Measurements from ENCODE around the gene C1RL. TPM values are rescaled to one million over a fixed set of nuclear protein-coding genes. Genes with fewer than 3 reads are reported as not detected.

The C1RL gene
- total RNA-seq, 2 experiments from 2014 or later: 3.0 to 10.4 TPM

DNA sequence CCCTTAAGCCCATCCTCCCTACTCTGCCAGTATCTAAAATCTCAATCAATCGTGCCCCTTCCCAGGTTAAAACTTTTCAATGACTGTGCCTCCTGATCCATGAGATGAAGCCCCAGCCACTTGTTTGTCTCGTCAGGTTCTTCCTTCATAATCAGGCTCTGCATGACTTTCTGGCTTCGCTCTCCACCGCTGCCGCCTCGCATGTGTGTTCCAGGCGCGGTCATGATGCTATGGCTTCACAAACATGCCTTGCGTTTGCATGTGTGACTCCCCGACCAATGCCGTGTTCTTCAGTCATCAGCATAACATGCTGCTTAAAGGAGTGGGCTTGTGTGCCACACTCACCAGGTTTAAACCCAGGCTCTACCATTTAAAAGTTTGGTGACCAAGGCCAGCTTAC is 5.0 kb upstream of the C1RL start:
- no peaks in the 10 kb centered on the region for H3K79me2 ChIP-seq (ENCODE audit: insufficient read depth, low read depth, low read length)
- intact Hi-C loops (cut with micrococcal nuclease; ENCODE audit: unreplicated experiment): loop anchor here (10.0 kb wide), 1 partner anchor 1669 kb away; no protein-coding TSS in a partner anchor
- H3K4me2 ChIP-seq (ENCODE audit: low read length): no peak overlapping the region
- H3K9me3 ChIP-seq (ENCODE audit: low read length): no peaks in the 10 kb centered on the region
- no peak overlapping the region for H3K4me3 ChIP-seq (ENCODE audit: low read depth, low read length, poor library complexity, severe bottlenecking)
- POLR2A ChIA-PET: interaction anchor here (0.6 kb wide), 2 partner anchors 220 to 717 kb away, joined by 3 read pairs; no protein-coding TSS in a partner anchor
- H4K20me1 ChIP-seq (ENCODE audit: insufficient read depth, low read length): no peaks in the 10 kb centered on the region
- no peak overlapping the region for H3K27ac ChIP-seq (ENCODE audit: low read depth, low read length, poor library complexity, severe bottlenecking)
- CTCF ChIA-PET (ENCODE audit: unreplicated experiment): interaction anchor here (0.6 to 0.7 kb wide), 2 partner anchors 25 to 40 kb away, joined by 3 to 4 read pairs; no protein-coding TSS in a partner anchor
- H3K9me2 ChIP-seq (ENCODE audit: insufficient read depth, low read length): no peaks in the 10 kb centered on the region
- no peak for DNase-seq (ENCODE audit: low spot score)
- no peak overlapping the region for H2AFZ ChIP-seq (ENCODE audit: low read length)
- no peaks in the 10 kb centered on the region for H3K4me1 ChIP-seq (ENCODE audit: insufficient read depth, low read length, poor library complexity, severe bottlenecking)
- BruUV-seq (replicated peaks): no TSS peak
- H3K36me3 ChIP-seq (ENCODE audit: insufficient read depth, low read length): no peaks in the 10 kb centered on the region
- TF ChIP-seq, protein P1, sequence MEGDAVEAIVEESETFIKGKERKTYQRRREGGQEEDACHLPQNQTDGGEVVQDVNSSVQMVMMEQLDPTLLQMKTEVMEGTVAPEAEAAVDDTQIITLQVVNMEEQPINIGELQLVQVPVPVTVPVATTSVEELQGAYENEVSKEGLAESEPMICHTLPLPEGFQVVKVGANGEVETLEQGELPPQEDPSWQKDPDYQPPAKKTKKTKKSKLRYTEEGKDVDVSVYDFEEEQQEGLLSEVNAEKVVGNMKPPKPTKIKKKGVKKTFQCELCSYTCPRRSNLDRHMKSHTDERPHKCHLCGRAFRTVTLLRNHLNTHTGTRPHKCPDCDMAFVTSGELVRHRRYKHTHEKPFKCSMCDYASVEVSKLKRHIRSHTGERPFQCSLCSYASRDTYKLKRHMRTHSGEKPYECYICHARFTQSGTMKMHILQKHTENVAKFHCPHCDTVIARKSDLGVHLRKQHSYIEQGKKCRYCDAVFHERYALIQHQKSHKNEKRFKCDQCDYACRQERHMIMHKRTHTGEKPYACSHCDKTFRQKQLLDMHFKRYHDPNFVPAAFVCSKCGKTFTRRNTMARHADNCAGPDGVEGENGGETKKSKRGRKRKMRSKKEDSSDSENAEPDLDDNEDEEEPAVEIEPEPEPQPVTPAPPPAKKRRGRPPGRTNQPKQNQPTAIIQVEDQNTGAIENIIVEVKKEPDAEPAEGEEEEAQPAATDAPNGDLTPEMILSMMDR (conservative IDR thresholded peaks at IDR 0.05; ENCODE audit: low read length): no peak
- no peak for TF ChIP-seq EZH2phosphoT487 (IDR thresholded peaks at IDR 0.05; ENCODE audit: borderline replicate concordance, low read depth, low read length)

DNA sequence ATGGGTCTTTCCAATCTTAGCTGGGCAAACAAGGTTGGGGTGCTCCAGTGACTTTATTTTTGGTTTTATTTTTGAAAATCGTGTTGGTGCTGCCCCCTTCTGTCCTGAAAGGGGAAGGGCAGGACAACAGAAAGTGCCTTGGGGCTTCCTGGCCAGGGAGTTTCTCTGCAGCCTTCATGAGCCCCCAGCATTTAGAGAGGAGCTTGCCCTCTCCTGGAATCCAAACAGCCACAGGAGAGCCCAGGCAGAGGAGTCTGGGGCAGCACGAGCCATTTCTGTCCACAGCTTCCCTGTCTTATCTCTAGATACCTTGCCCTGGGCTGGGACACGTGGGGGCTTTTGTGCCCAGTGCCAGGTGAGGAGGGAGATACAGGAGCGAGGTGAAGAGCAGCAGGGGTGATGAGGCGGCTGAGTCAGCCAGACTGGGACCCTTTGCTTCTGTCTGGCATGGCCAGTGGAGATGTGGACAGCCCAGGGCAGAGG is 4.4 kb upstream of the C1RL start:
- no peak for TF ChIP-seq EZH2phosphoT487 (IDR thresholded peaks at IDR 0.05; ENCODE audit: borderline replicate concordance, low read depth, low read length)
- TF ChIP-seq, protein P1 (conservative IDR thresholded peaks at IDR 0.05; ENCODE audit: low read length): peak; percentile 90
- Histone ChIP-seq H2AFZ (ENCODE audit: low read length) (no peak overlapping the region), H3K4me3 (ENCODE audit: low read depth, low read length, poor library complexity, severe bottlenecking) (no peak overlapping the region), H3K9me2 (ENCODE audit: insufficient read depth, low read length) (no peaks in the 10 kb centered on the region), H3K36me3 (ENCODE audit: insufficient read depth, low read length) (no peaks in the 10 kb centered on the region), H3K4me1 (ENCODE audit: insufficient read depth, low read length, poor library complexity, severe bottlenecking) (peaks cover 3% of the 10 kb centered on the region), H3K9me3 (ENCODE audit: low read length) (no peaks in the 10 kb centered on the region), H3K79me2 (ENCODE audit: insufficient read depth, low read depth, low read length) (no peaks in the 10 kb centered on the region), H3K27ac (ENCODE audit: low read depth, low read length, poor library complexity, severe bottlenecking) (no peak overlapping the region), H4K20me1 (ENCODE audit: insufficient read depth, low read length) (no peaks in the 10 kb centered on the region), H3K4me2 (ENCODE audit: low read length) (no peak overlapping the region)
- peak; percentile 62 for DNase-seq (ENCODE audit: low spot score)
- intact Hi-C loops (cut with micrococcal nuclease; ENCODE audit: unreplicated experiment): loop anchor here (2.0 to 10.0 kb wide), 2 partner anchors 21 to 1669 kb away; partner anchors contain the start of gene C1R
- no TSS peak for BruUV-seq (replicated peaks)
- CTCF ChIA-PET (ENCODE audit: unreplicated experiment): interaction anchor here (0.6 to 0.8 kb wide), 3 partner anchors 20 to 40 kb away, joined by 3 to 4 read pairs (median 4); no protein-coding TSS in a partner anchor
- POLR2A ChIA-PET: interaction anchor here (0.6 to 1.0 kb wide), 3 partner anchors 170 to 718 kb away, joined by 3 to 5 read pairs (median 3); partner anchors contain the start of genes C12orf57 and RNU7-1

DNA sequence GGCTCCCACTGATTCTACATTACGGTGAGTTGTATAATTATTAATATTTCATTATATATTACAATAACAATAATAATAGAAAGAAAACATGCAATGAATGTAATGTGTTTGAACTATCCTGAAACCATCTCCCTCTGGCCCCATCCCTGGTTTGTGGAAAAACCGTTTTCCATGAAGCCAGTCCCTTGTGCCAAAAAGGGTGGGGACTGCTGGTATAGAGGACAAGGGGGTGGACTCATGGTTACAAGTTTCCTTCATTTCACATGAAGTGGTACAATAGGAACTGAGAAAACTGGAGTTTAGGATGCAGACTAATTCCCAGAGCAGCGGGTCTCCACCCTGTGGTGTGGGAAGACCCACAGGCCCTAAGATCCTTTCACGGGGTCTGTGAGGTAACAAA is 3.0 kb upstream of the C1RL start:
- H3K9me2 ChIP-seq (ENCODE audit: insufficient read depth, low read length): no peaks in the 10 kb centered on the region
- intact Hi-C loops (cut with micrococcal nuclease; ENCODE audit: unreplicated experiment): loop anchor here (2.0 to 10.0 kb wide), 2 partner anchors 19 to 1667 kb away; partner anchors contain the start of gene C1R
- ChIA-PET POLR2A (interaction anchor here (0.9 to 1.5 kb wide), 2 partner anchors 10 to 168 kb away, joined by 3 to 4 read pairs; partner anchors contain the start of genes C12orf57 and RNU7-1), CTCF (ENCODE audit: unreplicated experiment) (no interaction called here)
- no peak overlapping the region for H2AFZ ChIP-seq (ENCODE audit: low read length)
- no peak overlapping the region for H3K4me2 ChIP-seq (ENCODE audit: low read length)
- no peaks in the 10 kb centered on the region for H3K79me2 ChIP-seq (ENCODE audit: insufficient read depth, low read depth, low read length)
- no peak overlapping the region for H3K4me3 ChIP-seq (ENCODE audit: low read depth, low read length, poor library complexity, severe bottlenecking)
- H3K4me1 ChIP-seq (ENCODE audit: insufficient read depth, low read length, poor library complexity, severe bottlenecking): peaks cover 10% of the 10 kb centered on the region
- H3K36me3 ChIP-seq (ENCODE audit: insufficient read depth, low read length): no peaks in the 10 kb centered on the region
- H4K20me1 ChIP-seq (ENCODE audit: insufficient read depth, low read length): no peaks in the 10 kb centered on the region
- TF ChIP-seq EZH2phosphoT487 (IDR thresholded peaks at IDR 0.05; ENCODE audit: borderline replicate concordance, low read depth, low read length): no peak
- TF ChIP-seq, protein P1 (conservative IDR thresholded peaks at IDR 0.05; ENCODE audit: low read length): no peak
- DNase-seq (ENCODE audit: low spot score): no peak
- no TSS peak for BruUV-seq (replicated peaks)
- no peaks in the 10 kb centered on the region for H3K9me3 ChIP-seq (ENCODE audit: low read length)
- H3K27ac ChIP-seq (ENCODE audit: low read depth, low read length, poor library complexity, severe bottlenecking): no peak overlapping the region
